Astrocyte (in vitro differentiated cells and primary cell): ENCODE results near the gene MSH5.

Experiments used
- EZH2 ChIP-seq: IDR thresholded peaks from 2 replicates; pipeline ENCODE4 v1.6.1; 2012; ENCODE audit warnings: mild to moderate bottlenecking, low read length, inconsistent platforms; ENCODE audit not compliant: insufficient read depth
- TF ChIP-seq, protein P1 (sequence below): IDR thresholded peaks from 2 replicates; pipeline ENCODE4 v1.5.1; 2011; ENCODE audit warnings: low read depth, mild to moderate bottlenecking, inconsistent platforms, low read length, moderate library complexity; ENCODE audit not compliant: insufficient read depth

- TF ChIP-seq, protein P1, sequence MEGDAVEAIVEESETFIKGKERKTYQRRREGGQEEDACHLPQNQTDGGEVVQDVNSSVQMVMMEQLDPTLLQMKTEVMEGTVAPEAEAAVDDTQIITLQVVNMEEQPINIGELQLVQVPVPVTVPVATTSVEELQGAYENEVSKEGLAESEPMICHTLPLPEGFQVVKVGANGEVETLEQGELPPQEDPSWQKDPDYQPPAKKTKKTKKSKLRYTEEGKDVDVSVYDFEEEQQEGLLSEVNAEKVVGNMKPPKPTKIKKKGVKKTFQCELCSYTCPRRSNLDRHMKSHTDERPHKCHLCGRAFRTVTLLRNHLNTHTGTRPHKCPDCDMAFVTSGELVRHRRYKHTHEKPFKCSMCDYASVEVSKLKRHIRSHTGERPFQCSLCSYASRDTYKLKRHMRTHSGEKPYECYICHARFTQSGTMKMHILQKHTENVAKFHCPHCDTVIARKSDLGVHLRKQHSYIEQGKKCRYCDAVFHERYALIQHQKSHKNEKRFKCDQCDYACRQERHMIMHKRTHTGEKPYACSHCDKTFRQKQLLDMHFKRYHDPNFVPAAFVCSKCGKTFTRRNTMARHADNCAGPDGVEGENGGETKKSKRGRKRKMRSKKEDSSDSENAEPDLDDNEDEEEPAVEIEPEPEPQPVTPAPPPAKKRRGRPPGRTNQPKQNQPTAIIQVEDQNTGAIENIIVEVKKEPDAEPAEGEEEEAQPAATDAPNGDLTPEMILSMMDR: no peak
- no peak for TF ChIP-seq EZH2
Observed at GRCh38 chr6:31778999-31779885, 39.4 kb downstream of the MSH5 start.
